ENCODE measurements around the gene DYDC1.
"Not testable (repeated sequence)": the region's sequence is repeated elsewhere in the genome, so short reads cannot be mapped to it uniquely, and the experiment has no call there.

DYDC1 gene

GRCh38 chr10:80359644-80360043 is 3.1 kb upstream of the DYDC1 start:
- H3K9me3 Mint-ChIP-seq (ENCODE audit: low read depth), result no peaks in the 10 kb centered on the region
- H3K27ac Mint-ChIP-seq, result no peak overlapping the region
- peaks cover 7% of the 10 kb centered on the region for H3K4me1 Mint-ChIP-seq (ENCODE audit: low read depth)
- H3K4me3 Mint-ChIP-seq, result no peak overlapping the region
- no peaks in the 10 kb centered on the region for H3K36me3 Mint-ChIP-seq
- H3K27me3 Mint-ChIP-seq, result peaks cover 14% of the 10 kb centered on the region

- H3K4me1 Mint-ChIP-seq (ENCODE audit: low read depth); H3K27ac Mint-ChIP-seq; H3K36me3 Mint-ChIP-seq; H3K4me3 Mint-ChIP-seq; H3K9me3 Mint-ChIP-seq (ENCODE audit: low read depth): not testable (repeated sequence)
- H3K27me3 Mint-ChIP-seq, result peaks cover 14% of the 10 kb centered on the region
These were observed 2.4 kb upstream of the DYDC1 start for GRCh38 chr10:80358925-80359324.

GRCh38 chr10:80357851-80358125 is 1.2 kb upstream of the DYDC1 start:
- Mint-ChIP-seq H3K4me3 (peak overlapping the region; percentile 81), H3K27me3 (peaks cover 16% of the 10 kb centered on the region), H3K4me1 (ENCODE audit: low read depth) (peaks cover 7% of the 10 kb centered on the region), H3K9me3 (ENCODE audit: low read depth) (no peaks in the 10 kb centered on the region), H3K27ac (no peak overlapping the region), H3K36me3 (no peaks in the 10 kb centered on the region)

GRCh38 chr10:80356989-80357850 is 665 bp upstream of the DYDC1 start:
- Mint-ChIP-seq H3K4me1 (ENCODE audit: low read depth) (peaks cover 7% of the 10 kb centered on the region), H3K36me3 (no peaks in the 10 kb centered on the region), H3K27me3 (peaks cover 21% of the 10 kb centered on the region), H3K27ac (no peak overlapping the region), H3K9me3 (ENCODE audit: low read depth) (no peaks in the 10 kb centered on the region), H3K4me3 (peak overlapping the region; percentile 81)

- peaks cover 2% of the 10 kb centered on the region for H3K4me1 Mint-ChIP-seq (ENCODE audit: low read depth)
- H3K36me3 Mint-ChIP-seq, result no peaks in the 10 kb centered on the region
- H3K27ac Mint-ChIP-seq, result no peak overlapping the region
- H3K27me3 Mint-ChIP-seq, result peaks cover 32% of the 10 kb centered on the region
- no peaks in the 10 kb centered on the region for H3K9me3 Mint-ChIP-seq (ENCODE audit: low read depth)
- no peak overlapping the region for H3K4me3 Mint-ChIP-seq
These were observed 5.3 kb downstream of the DYDC1 start for GRCh38 chr10:80351220-80351619.

GRCh38 chr10:80350251-80350650 is 6.3 kb downstream of the DYDC1 start:
- Mint-ChIP-seq H3K4me1 (ENCODE audit: low read depth) (no peaks in the 10 kb centered on the region), H3K9me3 (ENCODE audit: low read depth) (no peaks in the 10 kb centered on the region), H3K4me3 (no peak overlapping the region), H3K27ac (no peak overlapping the region), H3K36me3 (no peaks in the 10 kb centered on the region), H3K27me3 (peaks cover 23% of the 10 kb centered on the region)

- Mint-ChIP-seq H3K4me1 (ENCODE audit: low read depth) (no peaks in the 10 kb centered on the region), H3K4me3 (no peak overlapping the region), H3K9me3 (ENCODE audit: low read depth) (no peaks in the 10 kb centered on the region), H3K27ac (no peak overlapping the region), H3K36me3 (no peaks in the 10 kb centered on the region), H3K27me3 (peaks cover 2% of the 10 kb centered on the region)
These were observed 11.6 kb downstream of the DYDC1 start for GRCh38 chr10:80344912-80345311.

- H3K27me3 Mint-ChIP-seq, result peaks cover 2% of the 10 kb centered on the region
- no peaks in the 10 kb centered on the region for H3K36me3 Mint-ChIP-seq
- H3K9me3 Mint-ChIP-seq (ENCODE audit: low read depth), result no peaks in the 10 kb centered on the region
- no peak overlapping the region for H3K4me3 Mint-ChIP-seq
- no peaks in the 10 kb centered on the region for H3K4me1 Mint-ChIP-seq (ENCODE audit: low read depth)
- H3K27ac Mint-ChIP-seq, result no peak overlapping the region
These were observed 12.3 kb downstream of the DYDC1 start for GRCh38 chr10:80344276-80344675.

GRCh38 chr10:80333983-80334382 is 22.6 kb downstream of the DYDC1 start:
- H3K4me3 Mint-ChIP-seq, result no peak overlapping the region
- H3K27ac Mint-ChIP-seq, result no peak overlapping the region
- H3K27me3 Mint-ChIP-seq, result no peaks in the 10 kb centered on the region
- H3K36me3 Mint-ChIP-seq, result no peaks in the 10 kb centered on the region
- H3K4me1 Mint-ChIP-seq (ENCODE audit: low read depth), result no peaks in the 10 kb centered on the region
- no peaks in the 10 kb centered on the region for H3K9me3 Mint-ChIP-seq (ENCODE audit: low read depth)

GRCh38 chr10:80324891-80325364 is 31.6 kb downstream of the DYDC1 start:
- no peaks in the 10 kb centered on the region for H3K4me1 Mint-ChIP-seq (ENCODE audit: low read depth)
- H3K9me3 Mint-ChIP-seq (ENCODE audit: low read depth), result no peaks in the 10 kb centered on the region
- H3K27ac Mint-ChIP-seq, result no peak overlapping the region
- no peak overlapping the region for H3K4me3 Mint-ChIP-seq
- no peaks in the 10 kb centered on the region for H3K36me3 Mint-ChIP-seq
- peaks cover 4% of the 10 kb centered on the region for H3K27me3 Mint-ChIP-seq

- H3K27me3 Mint-ChIP-seq, result peaks cover 4% of the 10 kb centered on the region
- H3K4me1 Mint-ChIP-seq (ENCODE audit: low read depth), result no peaks in the 10 kb centered on the region
- no peak overlapping the region for H3K4me3 Mint-ChIP-seq
- H3K9me3 Mint-ChIP-seq (ENCODE audit: low read depth), result no peaks in the 10 kb centered on the region
- no peak overlapping the region for H3K27ac Mint-ChIP-seq
- H3K36me3 Mint-ChIP-seq, result no peaks in the 10 kb centered on the region
These were observed 32.5 kb downstream of the DYDC1 start for GRCh38 chr10:80324086-80324485.

GRCh38 chr10:80323311-80323710 is 33.2 kb downstream of the DYDC1 start:
- Mint-ChIP-seq H3K27me3 (peaks cover 4% of the 10 kb centered on the region), H3K27ac (no peak overlapping the region), H3K36me3 (no peaks in the 10 kb centered on the region), H3K9me3 (ENCODE audit: low read depth) (no peaks in the 10 kb centered on the region), H3K4me3 (no peak overlapping the region), H3K4me1 (ENCODE audit: low read depth) (no peaks in the 10 kb centered on the region)

GRCh38 chr10:80322711-80323110 is 33.8 kb downstream of the DYDC1 start:
- H3K4me3 Mint-ChIP-seq, result no peak overlapping the region
- no peaks in the 10 kb centered on the region for H3K4me1 Mint-ChIP-seq (ENCODE audit: low read depth)
- H3K27me3 Mint-ChIP-seq, result peaks cover 4% of the 10 kb centered on the region
- no peak overlapping the region for H3K27ac Mint-ChIP-seq
- no peaks in the 10 kb centered on the region for H3K36me3 Mint-ChIP-seq
- H3K9me3 Mint-ChIP-seq (ENCODE audit: low read depth), result no peaks in the 10 kb centered on the region

- H3K9me3 Mint-ChIP-seq (ENCODE audit: low read depth), result no peaks in the 10 kb centered on the region
- peaks cover 4% of the 10 kb centered on the region for H3K27me3 Mint-ChIP-seq
- H3K4me1 Mint-ChIP-seq (ENCODE audit: low read depth), result no peaks in the 10 kb centered on the region
- no peak overlapping the region for H3K4me3 Mint-ChIP-seq
- no peak overlapping the region for H3K27ac Mint-ChIP-seq
- no peaks in the 10 kb centered on the region for H3K36me3 Mint-ChIP-seq
These were observed 34.4 kb downstream of the DYDC1 start for GRCh38 chr10:80322158-80322557.

- no peaks in the 10 kb centered on the region for H3K4me1 Mint-ChIP-seq (ENCODE audit: low read depth)
- H3K9me3 Mint-ChIP-seq (ENCODE audit: low read depth), result no peaks in the 10 kb centered on the region
- no peak overlapping the region for H3K4me3 Mint-ChIP-seq
- peaks cover 1% of the 10 kb centered on the region for H3K27me3 Mint-ChIP-seq
- no peaks in the 10 kb centered on the region for H3K36me3 Mint-ChIP-seq
- H3K27ac Mint-ChIP-seq, result no peak overlapping the region
These were observed 35.4 kb downstream of the DYDC1 start for GRCh38 chr10:80321183-80321582.

- Mint-ChIP-seq H3K27ac (no peak overlapping the region), H3K4me1 (ENCODE audit: low read depth) (no peaks in the 10 kb centered on the region), H3K4me3 (no peak overlapping the region), H3K9me3 (ENCODE audit: low read depth) (no peaks in the 10 kb centered on the region), H3K36me3 (no peaks in the 10 kb centered on the region), H3K27me3 (peaks cover 1% of the 10 kb centered on the region)
These were observed 36.2 kb downstream of the DYDC1 start for GRCh38 chr10:80320377-80320776.

All from activated naive CD8-positive, alpha-beta T cell (primary cell).